Measurements from ENCODE around the gene ADCY9.

GRCh38 chr16:3951861-3952736 lies 164.1 kb downstream of the ADCY9 start:
- TF ChIP-seq EZH2 (IDR thresholded peaks at IDR 0.05; ENCODE audit: borderline replicate concordance, insufficient read depth, low read length, poor library complexity, severe bottlenecking): no peak
- TF ChIP-seq CTCF (IDR thresholded peaks at IDR 0.05; ENCODE audit: poor library complexity, severe bottlenecking): no peak
- no peak for TF ChIP-seq POLR2AphosphoS5 (IDR thresholded peaks at IDR 0.05)
- no peak for TF ChIP-seq RAD21 (conservative IDR thresholded peaks at IDR 0.05)
- no peak for TF ChIP-seq TAF1 (IDR thresholded peaks at IDR 0.05; ENCODE audit: low read depth)
- TF ChIP-seq MXI1 (conservative IDR thresholded peaks at IDR 0.05; ENCODE audit: poor library complexity, severe bottlenecking): no peak
- no peak for TF ChIP-seq REST (IDR thresholded peaks at IDR 0.05; ENCODE audit: borderline replicate concordance)
- TF ChIP-seq EP300 (conservative IDR thresholded peaks at IDR 0.05; ENCODE audit: poor library complexity, severe bottlenecking): no peak
- no peak for TF ChIP-seq SMC3 (conservative IDR thresholded peaks at IDR 0.05; ENCODE audit: poor library complexity)

All from neural cell (in vitro differentiated cells).